Neural crest cell (in vitro differentiated cells): Measurements from ENCODE around the gene CDK19. TPM values are rescaled to one million over a fixed set of nuclear protein-coding genes. Genes with fewer than 3 reads are reported as not detected.

Experiments
- DNase-seq: peaks from one replicate; pipeline ENCODE4 v3.0.0; 2021; ENCODE audit warnings: low read depth, mixed read lengths, low spot score
- H3K27ac Mint-ChIP-seq: one replicate; pipeline ENCODE4 v1.8.0; 2021; ENCODE audit warnings: mild to moderate bottlenecking, mixed read lengths; ENCODE audit not compliant: unreplicated experiment
- H3K27me3 Mint-ChIP-seq: 2 replicates; pipeline ENCODE4 v1.8.0; 2021; ENCODE audit warnings: low read depth, mild to moderate bottlenecking, mixed read lengths
- H3K36me3 Mint-ChIP-seq: 2 replicates; pipeline ENCODE4 v1.8.0; 2021; ENCODE audit warnings: low read depth, mild to moderate bottlenecking, mixed read lengths
- H3K4me1 Mint-ChIP-seq: 2 replicates; pipeline ENCODE4 v1.8.0; 2021; ENCODE audit warnings: mixed read lengths
- H3K4me3 Mint-ChIP-seq: one replicate; pipeline ENCODE4 v1.8.0; 2021; ENCODE audit warnings: mild to moderate bottlenecking, mixed read lengths
- H3K9me3 Mint-ChIP-seq: 2 replicates; pipeline ENCODE4 v1.8.0; 2021; ENCODE audit warnings: mixed read lengths
- total RNA-seq: library from RNA; stranded (reverse); gene quantifications from 2 replicates; pipeline ENCODE4 v1.2.1, GENCODE V29; 2021
- TF ChIP-seq, protein P1 (sequence below): fragments of 200-600 bp; sonication (generic); conservative IDR thresholded peaks from 2 replicates; pipeline ENCODE4 v1.5.0; 2021; ENCODE audit warnings: antibody characterized with exemption, mild to moderate bottlenecking

The CDK19 gene
- total RNA-seq, 1 donor from 2014 or later: 24.4 TPM

DNA sequence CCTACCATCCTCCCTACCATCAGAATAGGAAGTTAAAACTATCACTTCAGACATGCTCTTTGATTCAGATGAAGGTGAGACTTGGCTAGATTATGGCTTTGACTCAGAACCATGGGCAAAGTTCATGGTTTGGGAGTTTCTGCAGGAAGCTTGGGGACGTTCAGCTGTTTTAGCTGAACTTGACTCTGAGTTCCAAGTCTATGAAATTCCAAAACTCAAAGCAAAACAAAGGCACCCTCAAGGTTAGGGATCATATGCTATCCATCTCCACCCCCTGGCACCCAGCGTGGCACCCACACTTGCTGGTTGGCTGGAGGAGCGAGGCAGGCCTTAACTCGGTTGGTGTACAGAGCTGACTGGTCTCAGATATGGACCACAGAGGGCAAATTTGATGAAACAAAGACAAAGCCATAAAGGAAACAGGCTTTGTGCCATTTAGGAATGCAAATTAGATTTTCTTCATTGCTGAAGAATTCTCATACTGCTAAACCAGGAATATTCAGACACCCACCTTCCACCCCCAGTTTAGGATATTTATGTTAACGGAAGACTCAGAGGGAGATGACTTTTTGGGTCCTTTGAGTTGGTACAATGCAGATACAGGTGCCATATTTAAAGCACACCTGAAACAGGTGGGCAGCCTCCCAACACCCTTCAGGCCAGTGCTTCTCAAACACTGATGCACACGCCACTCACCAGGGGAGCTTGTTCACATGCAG is 250.4 kb downstream of the CDK19 start:
- DNase-seq: no peak
- Mint-ChIP-seq H3K27ac (no peak overlapping the region), H3K27me3 (no peaks in the 10 kb centered on the region), H3K4me1 (peaks cover 9% of the 10 kb centered on the region), H3K9me3 (no peaks in the 10 kb centered on the region), H3K36me3 (no peaks in the 10 kb centered on the region), H3K4me3 (no peak overlapping the region)
- TF ChIP-seq, protein P1, sequence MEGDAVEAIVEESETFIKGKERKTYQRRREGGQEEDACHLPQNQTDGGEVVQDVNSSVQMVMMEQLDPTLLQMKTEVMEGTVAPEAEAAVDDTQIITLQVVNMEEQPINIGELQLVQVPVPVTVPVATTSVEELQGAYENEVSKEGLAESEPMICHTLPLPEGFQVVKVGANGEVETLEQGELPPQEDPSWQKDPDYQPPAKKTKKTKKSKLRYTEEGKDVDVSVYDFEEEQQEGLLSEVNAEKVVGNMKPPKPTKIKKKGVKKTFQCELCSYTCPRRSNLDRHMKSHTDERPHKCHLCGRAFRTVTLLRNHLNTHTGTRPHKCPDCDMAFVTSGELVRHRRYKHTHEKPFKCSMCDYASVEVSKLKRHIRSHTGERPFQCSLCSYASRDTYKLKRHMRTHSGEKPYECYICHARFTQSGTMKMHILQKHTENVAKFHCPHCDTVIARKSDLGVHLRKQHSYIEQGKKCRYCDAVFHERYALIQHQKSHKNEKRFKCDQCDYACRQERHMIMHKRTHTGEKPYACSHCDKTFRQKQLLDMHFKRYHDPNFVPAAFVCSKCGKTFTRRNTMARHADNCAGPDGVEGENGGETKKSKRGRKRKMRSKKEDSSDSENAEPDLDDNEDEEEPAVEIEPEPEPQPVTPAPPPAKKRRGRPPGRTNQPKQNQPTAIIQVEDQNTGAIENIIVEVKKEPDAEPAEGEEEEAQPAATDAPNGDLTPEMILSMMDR: no peak

DNA sequence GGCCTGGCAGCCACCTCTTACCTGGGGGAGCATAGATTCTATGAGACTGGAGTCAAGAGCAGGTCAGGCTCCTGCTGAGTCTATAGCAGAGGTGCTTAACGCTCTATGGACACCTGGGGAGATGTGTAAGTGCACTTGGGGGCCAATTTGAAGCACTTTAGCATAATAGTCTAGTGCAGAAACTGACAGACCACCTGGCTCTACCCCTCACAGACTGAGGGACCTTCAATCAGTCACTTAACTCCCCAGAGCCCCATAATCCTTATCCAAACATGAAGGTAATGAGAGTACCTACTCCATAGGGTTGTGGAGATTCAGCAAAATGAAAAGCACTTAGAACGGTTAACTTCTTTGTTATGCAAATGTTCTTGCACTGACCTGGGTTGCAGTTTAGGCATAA is 251.6 kb downstream of the CDK19 start:
- Mint-ChIP-seq H3K9me3 (no peaks in the 10 kb centered on the region), H3K4me1 (peaks cover 9% of the 10 kb centered on the region), H3K27ac (no peak overlapping the region), H3K4me3 (no peak overlapping the region), H3K36me3 (no peaks in the 10 kb centered on the region), H3K27me3 (no peaks in the 10 kb centered on the region)
- DNase-seq: no peak
- TF ChIP-seq, protein P1: no peak

DNA sequence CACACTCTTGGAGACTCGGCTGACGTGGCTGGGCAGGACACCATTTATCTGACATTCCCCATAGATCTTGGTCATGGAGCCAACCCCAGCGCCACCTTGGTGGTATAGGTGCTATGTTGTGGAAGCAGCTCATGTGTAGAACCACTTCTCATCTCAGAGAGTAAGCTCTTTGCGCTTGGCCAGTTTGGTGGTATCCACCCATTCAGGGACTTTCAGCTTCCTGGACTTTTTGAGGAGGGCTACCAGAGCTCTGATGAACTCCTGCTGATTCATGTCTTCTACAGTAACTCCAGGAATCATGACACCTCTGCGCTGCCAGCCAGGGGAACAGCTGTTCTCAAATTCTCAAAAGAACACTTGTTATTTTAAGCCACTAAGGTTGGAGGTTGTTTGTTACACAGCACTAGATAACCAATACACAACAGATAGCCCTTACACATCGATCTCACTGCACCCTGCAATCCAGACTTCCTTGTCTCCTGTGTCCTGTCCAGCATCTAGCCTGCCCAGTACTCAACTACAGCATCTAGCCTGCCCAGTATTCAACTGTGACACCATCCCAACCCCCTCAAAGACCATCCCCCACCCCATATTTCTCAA is 252.9 kb downstream of the CDK19 start:
- H3K4me1 Mint-ChIP-seq: peaks cover 10% of the 10 kb centered on the region
- H3K36me3 Mint-ChIP-seq: no peaks in the 10 kb centered on the region
- no peak overlapping the region for H3K4me3 Mint-ChIP-seq
- H3K9me3 Mint-ChIP-seq: no peaks in the 10 kb centered on the region
- TF ChIP-seq, protein P1: no peak
- DNase-seq: no peak
- H3K27me3 Mint-ChIP-seq: no peaks in the 10 kb centered on the region
- H3K27ac Mint-ChIP-seq: no peak overlapping the region

DNA sequence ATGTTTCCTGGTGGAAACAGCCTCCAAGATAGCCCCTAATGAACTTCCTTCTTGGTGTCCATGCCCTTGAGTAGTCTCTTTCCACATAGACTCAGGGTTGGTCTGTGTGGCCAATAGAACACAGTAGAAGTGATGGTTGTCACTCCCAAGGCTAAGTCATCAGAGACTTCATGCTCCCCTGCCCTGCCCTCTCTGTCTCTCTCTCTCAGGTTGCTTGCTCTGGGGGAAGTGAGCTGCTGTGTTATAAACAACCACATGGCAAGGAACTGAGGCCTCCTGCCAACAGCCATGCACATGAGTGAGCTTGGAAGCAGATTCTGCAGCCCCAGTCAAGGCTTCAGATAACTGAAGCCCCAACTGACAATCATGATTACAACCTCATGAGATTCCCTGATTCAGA is 253.6 kb downstream of the CDK19 start:
- TF ChIP-seq, protein P1: no peak
- Mint-ChIP-seq H3K4me3 (no peak overlapping the region), H3K36me3 (no peaks in the 10 kb centered on the region), H3K27ac (no peak overlapping the region), H3K9me3 (no peaks in the 10 kb centered on the region), H3K4me1 (peaks cover 11% of the 10 kb centered on the region), H3K27me3 (no peaks in the 10 kb centered on the region)
- no peak for DNase-seq

DNA sequence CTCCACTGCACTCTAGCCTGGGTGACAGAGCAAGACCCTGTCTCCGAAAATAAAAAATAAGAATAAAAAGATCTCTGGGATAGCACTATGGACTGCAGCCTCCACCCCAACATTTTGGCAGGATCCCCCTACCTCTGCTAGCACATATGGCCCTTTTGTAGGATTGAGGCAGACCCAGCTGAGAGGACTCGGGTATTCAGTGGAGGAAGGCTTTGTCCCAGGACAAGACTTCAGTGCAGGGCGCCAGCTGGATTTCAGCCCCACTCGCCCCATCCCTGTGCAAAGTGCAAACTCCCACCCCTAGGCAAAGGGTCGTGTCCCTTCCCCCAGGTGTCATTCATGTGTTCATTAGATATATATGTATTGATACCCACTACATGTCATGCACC is 254.3 kb downstream of the CDK19 start:
- TF ChIP-seq, protein P1: no peak
- Mint-ChIP-seq H3K4me1 (peaks cover 12% of the 10 kb centered on the region), H3K9me3 (no peaks in the 10 kb centered on the region), H3K4me3 (no peak overlapping the region), H3K36me3 (no peaks in the 10 kb centered on the region), H3K27ac (no peak overlapping the region), H3K27me3 (no peaks in the 10 kb centered on the region)
- no peak for DNase-seq
